Immature natural killer cell (primary cell): ENCODE data around the gene FOXP1. TPM values are rescaled to one million over a fixed set of nuclear protein-coding genes. Genes with fewer than 3 reads are reported as not detected.

Source experiments
- DNase-seq, 3 donors: peaks; one replicate each; pipeline ENCODE4 v3.0.0; 2022; ENCODE audit warnings: mixed read lengths in 1 of 3
- H3K27ac Mint-ChIP-seq, 6 donors: one replicate each; pipeline ENCODE4 v1.8.0; 2020; ENCODE audit warnings: mixed read lengths in 6 of 6, mild to moderate bottlenecking in 5 of 6, inconsistent platforms in 4 of 6, moderate library complexity in 3 of 6
- H3K27me3 Mint-ChIP-seq, 3 donors: one replicate each; pipeline ENCODE4 v1.8.0; 2020 to 2021; ENCODE audit warnings: low read depth in 3 of 3, mild to moderate bottlenecking in 3 of 3, mixed read lengths in 3 of 3, moderate library complexity in 3 of 3, inconsistent platforms in 1 of 3
- H3K36me3 Mint-ChIP-seq, 3 donors: one replicate each; pipeline ENCODE4 v1.8.0; 2020; ENCODE audit warnings: mixed read lengths in 3 of 3, inconsistent platforms in 2 of 3, mild to moderate bottlenecking in 2 of 3
- H3K4me1 Mint-ChIP-seq, 2 donors: one replicate each; pipeline ENCODE4 v1.8.0; 2020; ENCODE audit warnings: inconsistent platforms in 2 of 2, mild to moderate bottlenecking in 2 of 2, mixed read lengths in 2 of 2, moderate library complexity in 1 of 2
- H3K4me3 Mint-ChIP-seq, 5 donors: one replicate each; pipeline ENCODE4 v1.8.0; 2020; ENCODE audit warnings: mild to moderate bottlenecking in 5 of 5, mixed read lengths in 5 of 5, inconsistent platforms in 3 of 5, moderate library complexity in 3 of 5
- H3K9me3 Mint-ChIP-seq, 6 donors: one replicate each; pipeline ENCODE4 v1.8.0; 2020; ENCODE audit warnings: mild to moderate bottlenecking in 6 of 6, mixed read lengths in 6 of 6, inconsistent platforms in 4 of 6, moderate library complexity in 3 of 6
- polyA plus RNA-seq, 3 donors: library from polyadenylated mRNA; unstranded; fragments of 300-500 nt; fragmentation: Illumina TruSeq; gene quantifications; one replicate each; pipeline ENCODE4 v1.2.3, GENCODE V29; 2021

The FOXP1 gene
- polyA plus RNA-seq, 3 donors from 2014 or later, result 68.2 to 133 (median 84.0) TPM

DNA sequence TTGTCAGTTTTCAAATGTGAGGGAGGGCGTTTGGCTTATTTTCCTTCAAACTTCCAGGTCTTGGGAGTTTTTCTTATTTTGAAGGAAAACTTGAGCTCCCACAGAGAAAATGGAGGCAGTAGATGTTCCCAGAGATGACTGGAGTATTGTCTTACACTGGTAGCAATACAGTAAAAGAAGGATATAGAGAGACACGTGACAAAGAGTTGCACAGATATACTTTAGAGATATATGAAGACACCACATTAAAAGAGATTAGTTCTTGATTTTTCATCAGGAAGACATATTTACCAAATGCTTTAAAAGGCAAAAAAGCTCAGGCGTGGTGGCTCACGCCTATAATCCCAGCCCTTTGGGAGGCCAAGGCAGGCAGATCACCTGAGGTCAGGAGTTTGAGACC lies 490.9 kb downstream of the FOXP1 start:
- peaks cover 65 to 84% of the 10 kb centered on the region in 2 donors for H3K4me1 Mint-ChIP-seq
- H3K4me3 Mint-ChIP-seq, result no peak overlapping the region
- H3K27ac Mint-ChIP-seq, result peak overlapping the region in 1 of 6 donors; percentile 7
- H3K27me3 Mint-ChIP-seq, result no peaks in the 10 kb centered on the region
- no peaks in the 10 kb centered on the region for H3K9me3 Mint-ChIP-seq
- no peak for DNase-seq
- peaks cover 0 to 6% (median 5%) of the 10 kb centered on the region in 3 donors for H3K36me3 Mint-ChIP-seq

DNA sequence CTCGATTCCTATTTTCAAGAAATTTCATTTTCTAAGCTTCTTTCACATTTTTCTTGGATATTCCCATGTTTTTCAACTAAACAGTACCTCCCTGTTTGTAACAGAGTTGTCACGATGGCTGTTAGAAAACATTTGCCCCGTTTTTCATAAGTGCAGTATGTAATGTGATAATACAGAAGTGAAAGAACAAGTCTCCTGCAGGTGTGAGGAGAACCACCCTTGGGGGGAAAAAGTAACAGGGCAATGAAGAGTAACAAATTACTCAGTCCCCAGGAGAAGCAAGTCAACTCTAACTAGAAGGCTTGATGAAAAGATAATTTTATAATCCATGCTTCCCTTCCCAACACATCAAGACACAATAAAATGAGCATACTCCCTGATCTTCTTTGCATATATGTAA lies 493.3 kb downstream of the FOXP1 start:
- H3K27ac Mint-ChIP-seq, result peak overlapping the region in 4 of 6 donors; percentile 4 to 63 (median 18)
- DNase-seq, result no peak
- H3K36me3 Mint-ChIP-seq, result peaks cover 0 to 5% (median 2%) of the 10 kb centered on the region in 3 donors
- no peak overlapping the region for H3K4me3 Mint-ChIP-seq
- no peaks in the 10 kb centered on the region for H3K9me3 Mint-ChIP-seq
- no peaks in the 10 kb centered on the region for H3K27me3 Mint-ChIP-seq
- peaks cover 60 to 77% of the 10 kb centered on the region in 2 donors for H3K4me1 Mint-ChIP-seq

DNA sequence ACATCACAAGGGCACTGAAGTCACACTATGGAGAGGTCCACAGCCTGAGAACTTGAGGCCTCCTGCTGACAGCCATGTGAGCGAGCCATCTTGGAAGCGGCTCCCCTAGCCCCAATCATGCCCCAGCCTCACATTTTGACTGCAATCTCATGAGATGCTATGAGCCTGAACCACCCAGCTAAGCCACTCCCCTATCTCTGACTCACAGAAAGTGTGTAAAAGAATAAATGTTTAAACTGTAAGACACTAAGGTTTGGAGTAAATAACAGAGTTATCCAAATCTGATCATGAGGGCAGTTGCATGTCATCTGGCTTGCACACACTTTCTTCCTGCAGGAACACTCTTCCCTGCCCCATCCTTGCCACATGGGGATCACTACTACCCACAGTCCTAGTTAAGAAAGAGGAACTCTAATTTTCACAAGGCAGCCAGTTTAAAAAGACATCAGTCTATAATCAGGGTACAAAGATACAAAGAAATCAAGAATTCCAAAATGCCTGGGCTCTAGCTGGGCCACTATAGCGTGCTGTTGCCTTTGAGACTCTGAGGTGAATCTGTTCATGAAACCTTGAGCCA lies 494.2 kb downstream of the FOXP1 start:
- Mint-ChIP-seq H3K4me1 (peaks cover 55 to 72% of the 10 kb centered on the region in 2 donors), H3K27me3 (no peaks in the 10 kb centered on the region), H3K4me3 (peak overlapping the region in 1 of 5 donors; percentile 30), H3K9me3 (no peaks in the 10 kb centered on the region), H3K27ac (peak overlapping the region in 5 of 6 donors; percentile 12 to 63 (median 48)), H3K36me3 (peaks cover 0 to under 1% (median 0%) of the 10 kb centered on the region in 3 donors)
- DNase-seq, result no peak

DNA sequence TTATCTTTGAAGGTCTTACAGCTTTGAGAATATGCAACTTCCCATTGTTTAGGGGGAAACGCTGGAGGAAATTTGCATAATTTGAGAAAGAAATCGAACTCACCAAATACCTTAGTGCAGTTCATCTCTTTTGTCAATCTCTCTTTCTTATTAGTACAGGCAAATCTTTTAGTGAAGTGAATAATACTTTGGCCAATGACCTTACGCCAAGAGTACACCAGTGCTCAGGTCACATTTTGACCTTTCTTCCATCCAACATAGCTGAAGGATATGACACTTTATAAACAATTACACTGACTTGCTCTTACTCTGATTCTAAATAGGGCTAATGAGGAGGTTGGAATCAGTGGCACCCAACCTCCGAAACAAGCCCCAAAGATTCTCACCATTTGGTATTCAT lies 494.8 kb downstream of the FOXP1 start:
- Mint-ChIP-seq H3K36me3 (no peaks in the 10 kb centered on the region), H3K9me3 (no peaks in the 10 kb centered on the region), H3K27me3 (no peaks in the 10 kb centered on the region), H3K4me1 (peaks cover 60 to 73% of the 10 kb centered on the region in 2 donors), H3K4me3 (no peak overlapping the region), H3K27ac (peak overlapping the region in 2 of 6 donors; percentile 48 to 85)
- no peak for DNase-seq

DNA sequence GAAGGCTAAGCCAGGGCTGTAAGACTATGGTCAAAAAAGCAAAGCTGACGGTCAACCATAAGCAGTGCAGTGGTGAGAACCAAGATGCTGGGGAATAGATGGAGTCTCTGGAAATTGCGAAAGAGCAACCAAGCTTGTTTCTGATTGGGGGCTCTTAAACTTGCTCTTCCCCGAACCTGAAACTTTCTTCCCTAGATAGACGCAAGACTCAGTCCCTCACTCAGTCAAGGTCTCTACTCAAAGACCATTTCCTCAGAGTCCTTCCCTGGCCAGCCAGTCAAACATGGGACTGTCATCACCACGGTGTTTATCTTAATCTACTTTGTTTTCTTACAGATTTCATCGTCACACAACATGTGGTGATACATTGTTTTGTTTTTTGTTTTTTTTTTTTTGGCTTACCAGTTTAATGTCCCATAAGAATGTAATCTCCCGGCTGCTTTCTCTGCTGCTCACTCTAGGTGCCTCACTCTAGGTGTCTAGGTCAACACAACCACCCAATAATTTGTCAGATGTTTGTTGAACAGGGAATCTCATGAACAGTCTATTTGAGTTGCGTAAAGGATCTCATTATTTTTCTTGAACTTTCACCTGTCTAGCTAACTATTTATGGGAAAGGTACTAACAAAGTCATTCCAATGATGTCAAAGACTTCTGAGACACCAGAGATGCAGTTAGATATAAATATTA lies 495.4 kb downstream of the FOXP1 start:
- no peak for DNase-seq
- Mint-ChIP-seq H3K4me1 (peaks cover 66 to 74% of the 10 kb centered on the region in 2 donors), H3K4me3 (peak overlapping the region; percentile 39 to 74 (median 49)), H3K9me3 (no peaks in the 10 kb centered on the region), H3K27ac (peak overlapping the region; percentile 54 to 89 (median 86)), H3K36me3 (no peaks in the 10 kb centered on the region), H3K27me3 (no peaks in the 10 kb centered on the region)

DNA sequence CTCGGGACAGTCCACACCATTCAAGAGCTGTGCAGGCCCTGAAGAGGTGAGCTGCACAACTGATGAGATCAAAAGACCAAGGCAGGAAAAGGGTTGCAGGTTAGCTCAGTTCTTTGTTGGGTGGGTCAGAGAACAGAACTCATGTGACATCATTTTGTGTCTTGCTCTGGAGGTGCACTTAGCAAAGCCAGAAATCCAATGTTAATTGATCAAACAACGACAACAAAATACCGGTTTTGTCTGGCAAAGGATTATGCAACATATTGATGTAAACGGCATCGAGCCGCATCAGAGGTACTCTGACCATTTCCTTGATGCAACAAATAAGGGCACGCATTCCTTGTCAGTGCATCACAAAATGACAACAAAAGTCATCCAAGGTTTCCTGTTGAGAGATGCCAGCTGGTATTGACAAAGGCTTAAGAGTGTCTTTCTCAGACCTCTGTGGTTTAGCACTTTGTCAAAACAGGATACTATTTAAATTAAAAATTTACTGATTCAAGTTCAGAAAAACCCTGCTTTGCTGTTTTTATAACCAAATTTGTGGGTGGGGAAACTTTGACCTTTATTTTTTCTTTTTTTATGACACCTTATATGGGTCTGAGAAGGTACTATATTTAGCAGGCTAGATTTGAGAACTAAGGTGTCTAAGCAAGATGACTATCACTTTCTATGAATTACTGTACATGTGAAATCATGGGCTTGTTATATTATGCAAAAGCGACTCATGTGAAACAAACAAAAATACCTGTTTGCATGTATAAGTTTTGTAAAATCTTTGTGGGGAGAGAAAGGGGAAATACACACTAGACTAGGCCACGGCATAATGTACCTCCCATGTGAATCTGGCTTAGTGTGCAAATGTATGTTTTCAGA lies 496.1 kb downstream of the FOXP1 start:
- H3K4me1 Mint-ChIP-seq, result peaks cover 68 to 76% of the 10 kb centered on the region in 2 donors
- H3K27me3 Mint-ChIP-seq, result no peaks in the 10 kb centered on the region
- H3K36me3 Mint-ChIP-seq, result no peaks in the 10 kb centered on the region
- peak overlapping the region; percentile 49 to 74 (median 56) for H3K4me3 Mint-ChIP-seq
- DNase-seq, result peak; percentile 56 to 64 (median 58)
- peak overlapping the region; percentile 78 to 89 (median 87) for H3K27ac Mint-ChIP-seq
- no peaks in the 10 kb centered on the region for H3K9me3 Mint-ChIP-seq

GRCh38 chr3:71086777-71087142 lies 496.8 kb downstream of the FOXP1 start:
- Mint-ChIP-seq H3K36me3 (no peaks in the 10 kb centered on the region), H3K27ac (peak overlapping the region; percentile 78 to 86 (median 84)), H3K27me3 (no peaks in the 10 kb centered on the region), H3K4me3 (peak overlapping the region in 4 of 5 donors; percentile 52 to 74 (median 57)), H3K4me1 (peaks cover 70 to 80% of the 10 kb centered on the region in 2 donors), H3K9me3 (no peaks in the 10 kb centered on the region)
- DNase-seq, result no peak

DNA sequence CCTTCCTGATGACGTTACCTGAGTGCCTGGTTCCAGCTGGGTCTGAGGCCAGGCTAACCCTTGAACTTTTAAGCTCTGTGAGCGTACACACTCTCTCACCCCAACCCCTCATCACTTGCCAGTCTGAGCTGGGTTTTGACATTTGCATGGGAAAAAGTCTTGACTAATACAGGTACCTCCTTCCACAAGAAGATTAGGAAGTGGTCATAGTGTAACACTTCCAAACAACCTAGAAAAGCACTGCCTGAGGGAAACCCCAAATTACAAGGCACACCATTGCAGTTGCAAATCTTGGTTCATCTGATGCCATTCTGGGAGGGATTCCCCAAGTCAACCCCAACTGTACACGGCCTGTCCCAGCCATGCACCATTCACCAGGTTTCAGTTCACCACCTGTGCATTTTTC lies 499.8 kb downstream of the FOXP1 start:
- Mint-ChIP-seq H3K4me1 (peaks cover 77 to 86% of the 10 kb centered on the region in 2 donors), H3K4me3 (no peak overlapping the region), H3K27ac (peak overlapping the region in 4 of 6 donors; percentile 10 to 60 (median 34)), H3K9me3 (no peaks in the 10 kb centered on the region), H3K27me3 (no peaks in the 10 kb centered on the region), H3K36me3 (no peaks in the 10 kb centered on the region)
- no peak for DNase-seq

DNA sequence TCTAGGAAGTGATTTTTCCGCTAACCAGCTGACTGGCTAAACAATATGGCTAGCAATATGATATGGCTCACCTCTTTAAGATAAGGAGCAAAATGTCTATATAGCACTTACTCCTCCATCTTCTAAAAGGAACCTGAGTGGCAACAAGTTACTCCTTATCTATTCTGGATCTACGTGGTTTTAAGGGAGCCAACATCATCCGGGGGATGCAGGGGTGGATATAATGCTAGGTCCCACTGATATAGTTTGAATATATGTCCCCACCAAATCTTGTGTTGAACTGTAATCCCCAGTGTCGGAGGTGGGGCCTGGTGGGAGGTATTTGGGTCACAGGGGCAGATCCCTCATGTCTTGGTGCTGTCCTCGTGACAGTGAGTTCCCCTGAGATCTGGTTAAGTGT lies 500.7 kb downstream of the FOXP1 start:
- Mint-ChIP-seq H3K4me3 (no peak overlapping the region), H3K9me3 (no peaks in the 10 kb centered on the region), H3K27ac (peak overlapping the region in 2 of 6 donors; percentile 51 to 66), H3K27me3 (no peaks in the 10 kb centered on the region), H3K36me3 (no peaks in the 10 kb centered on the region), H3K4me1 (peaks cover 77 to 86% of the 10 kb centered on the region in 2 donors)
- no peak for DNase-seq

DNA sequence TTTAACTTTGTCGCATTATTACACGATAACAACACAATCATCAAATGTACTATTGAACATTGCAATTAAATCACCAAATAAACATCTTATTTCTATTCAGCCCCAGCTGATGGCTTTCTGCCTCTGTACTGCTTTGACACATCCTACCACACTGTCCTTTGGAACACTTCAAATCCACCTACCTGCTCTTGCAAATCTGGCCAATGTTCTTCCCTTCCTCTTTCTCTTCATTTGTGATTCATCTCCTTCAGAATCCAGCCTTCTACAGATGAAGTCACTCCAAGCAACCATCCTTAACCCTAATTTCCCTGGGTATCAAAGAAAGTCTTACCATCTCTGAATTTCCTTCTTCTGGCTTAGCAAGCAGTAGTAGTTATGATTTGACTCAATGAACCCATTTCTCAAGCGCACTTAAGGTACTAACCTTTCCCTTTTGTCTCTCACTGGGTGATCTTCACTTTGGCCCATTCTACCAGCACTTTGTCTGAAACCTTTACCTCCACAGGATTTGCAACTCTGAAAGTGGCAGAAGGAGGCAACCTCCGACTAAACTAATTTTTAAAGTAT lies 502.9 kb downstream of the FOXP1 start:
- Mint-ChIP-seq H3K9me3 (no peaks in the 10 kb centered on the region), H3K36me3 (peaks cover 0 to 3% (median 0%) of the 10 kb centered on the region in 3 donors), H3K27ac (peak overlapping the region in 4 of 6 donors; percentile 1 to 37 (median 17)), H3K4me3 (peak overlapping the region in 4 of 5 donors; percentile 5 to 21 (median 10)), H3K27me3 (no peaks in the 10 kb centered on the region), H3K4me1 (peaks cover 78 to 88% of the 10 kb centered on the region in 2 donors)
- no peak for DNase-seq

DNA sequence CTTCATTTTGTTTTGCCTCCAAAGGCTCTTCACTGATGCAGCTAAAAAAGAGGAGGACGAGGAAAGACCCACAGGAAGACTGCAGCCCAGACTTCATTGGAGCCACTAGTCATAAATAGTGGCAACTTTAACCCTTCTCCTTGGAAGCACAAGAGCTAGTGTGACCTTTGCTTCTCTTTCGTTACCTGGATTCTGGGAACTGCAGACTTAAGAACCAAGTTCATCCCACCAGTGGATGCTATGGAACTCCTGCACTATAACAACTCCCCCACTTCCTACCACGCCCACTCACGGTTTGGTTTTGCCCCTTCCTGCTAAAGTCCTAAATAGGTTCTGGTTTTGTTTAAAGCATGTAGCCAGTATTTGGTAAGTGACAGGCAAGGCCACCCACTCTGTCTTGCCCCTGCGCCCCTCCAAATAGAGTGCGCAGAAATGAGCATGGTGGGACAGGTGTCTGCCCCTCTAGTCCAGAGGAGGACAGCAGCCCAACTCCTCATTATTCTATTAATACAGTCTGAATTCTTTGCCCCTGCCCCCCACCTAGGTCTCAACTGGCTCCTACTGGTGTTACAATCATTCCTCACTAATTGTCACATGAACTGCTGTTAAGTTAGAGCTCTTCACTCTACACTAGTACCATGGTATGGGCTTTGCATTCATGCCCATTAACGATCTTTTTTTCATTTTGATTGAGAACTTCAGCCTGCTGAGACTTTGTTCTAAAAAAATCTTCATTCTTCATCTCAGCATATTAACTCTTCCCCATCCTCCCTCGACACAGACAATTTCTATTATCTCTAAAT lies 504.6 kb downstream of the FOXP1 start:
- Mint-ChIP-seq H3K4me1 (peaks cover 77 to 92% of the 10 kb centered on the region in 2 donors), H3K9me3 (no peaks in the 10 kb centered on the region), H3K4me3 (peak overlapping the region; percentile 46 to 75 (median 67)), H3K27me3 (no peaks in the 10 kb centered on the region), H3K27ac (peak overlapping the region in 5 of 6 donors; percentile 6 to 75 (median 42)), H3K36me3 (peaks cover 0 to 3% (median under 1%) of the 10 kb centered on the region in 3 donors)
- DNase-seq, result no peak

DNA sequence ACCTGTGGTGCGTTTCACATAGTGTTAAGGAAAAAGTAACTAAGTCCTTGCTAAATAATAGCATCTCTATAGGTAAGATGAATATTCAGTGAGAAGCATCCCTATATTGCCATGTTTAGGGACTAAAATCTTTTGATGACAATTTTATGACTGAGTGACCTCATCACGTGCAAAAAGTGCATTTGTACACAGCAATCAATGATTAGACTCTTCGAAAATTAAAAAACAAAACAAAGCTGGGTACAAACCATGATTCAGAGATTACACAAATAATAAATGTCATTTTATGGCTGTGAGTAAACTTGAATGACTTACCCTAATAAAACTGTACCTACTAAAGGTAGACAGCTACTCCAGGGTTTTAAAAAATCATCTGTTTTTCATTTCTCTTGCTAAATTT lies 505.3 kb downstream of the FOXP1 start:
- peaks cover 77 to 92% of the 10 kb centered on the region in 2 donors for H3K4me1 Mint-ChIP-seq
- H3K27ac Mint-ChIP-seq, result peak overlapping the region in 5 of 6 donors; percentile 22 to 75 (median 39)
- DNase-seq, result no peak
- H3K36me3 Mint-ChIP-seq, result peaks cover 0 to 4% (median 3%) of the 10 kb centered on the region in 3 donors
- no peaks in the 10 kb centered on the region for H3K9me3 Mint-ChIP-seq
- H3K27me3 Mint-ChIP-seq, result no peaks in the 10 kb centered on the region
- no peak overlapping the region for H3K4me3 Mint-ChIP-seq

- H3K9me3 Mint-ChIP-seq, result no peaks in the 10 kb centered on the region
- peaks cover 0 to 4% (median 3%) of the 10 kb centered on the region in 3 donors for H3K36me3 Mint-ChIP-seq
- H3K4me1 Mint-ChIP-seq, result peaks cover 78 to 91% of the 10 kb centered on the region in 2 donors
- H3K27ac Mint-ChIP-seq, result peak overlapping the region; percentile 9 to 71 (median 42)
- DNase-seq, result no peak
- H3K27me3 Mint-ChIP-seq, result no peaks in the 10 kb centered on the region
- H3K4me3 Mint-ChIP-seq, result no peak overlapping the region
Measured at GRCh38 chr3:71077070-71077469, 506.5 kb downstream of the FOXP1 start.
